ENCODE data around the gene PLA2G12A.

DNA sequence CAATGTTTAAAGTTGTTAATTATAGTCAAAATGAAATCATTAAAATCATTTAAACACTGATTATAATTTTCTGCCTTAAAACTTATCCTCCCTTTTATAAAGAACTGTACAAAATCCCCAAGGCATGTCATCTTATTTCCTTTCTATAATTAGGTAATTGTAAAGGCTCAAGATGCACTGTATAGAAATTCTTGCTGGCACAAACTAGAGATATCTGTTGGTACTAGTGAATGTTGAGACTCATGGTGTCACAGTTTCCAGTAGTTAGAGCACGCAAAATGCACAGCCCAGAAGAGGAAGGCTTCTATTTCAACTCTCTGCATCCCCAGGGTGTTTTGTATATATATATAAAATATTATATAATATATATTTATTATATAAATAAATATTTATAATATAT lies 22.7 kb upstream of the PLA2G12A start:
- TF ChIP-seq GATA2 (IDR thresholded peaks at IDR 0.05; ENCODE audit: low read depth, low read length) (no peak), GATA3 (IDR thresholded peaks at IDR 0.05; ENCODE audit: low read depth, low read length) (no peak)

Measured in SH-SY5Y (cell line).